Endothelial cell of umbilical vein (primary cell): ENCODE results near the gene PAN3. TPM values are rescaled to one million over a fixed set of nuclear protein-coding genes. Genes with fewer than 3 reads are reported as not detected.
A peak's percentile ranks its signal among the peaks of the same experiment; 100 is the strongest.

Experiments
- BruUV-seq: library from RNA; stranded (reverse); fragments of 400-500 nt; replicated peaks from 2 replicates; lab custom pipeline; 2021; lab: Mats Ljungman, UMichigan
- CTCF ChIA-PET: fragments of 300-600, 350-600 bp; sonication (Branson Sonifier 250); formaldehyde crosslinking; loops from one replicate; lab custom pipeline; 2021; ENCODE audit warnings: antibody characterized with exemption, inconsistent platforms; lab: Charles Lee
- POLR2A ChIA-PET: fragments of 300-600, 350-600 bp; sonication (Branson Sonifier 250); formaldehyde crosslinking; loops from one replicate; lab custom pipeline; 2021; ENCODE audit warnings: antibody characterized with exemption, inconsistent platforms; lab: Charles Lee
- DNase-seq: peaks from one replicate; pipeline ENCODE4 v3.0.0-alpha.2; 2011; ENCODE audit warnings: low read depth, low spot score
- FAIRE-seq: peaks from 2 replicates; lab custom pipeline; 2011; peaks lifted over from hg19 to GRCh38; lab: Jason Lieb, UNC
- H2AFZ ChIP-seq: 2 replicates; pipeline ENCODE4 v1.6.0; 2012; ENCODE audit warnings: low read depth, low read length, control low read depth, inconsistent platforms
- H3K27ac ChIP-seq: 2 replicates; pipeline ENCODE4 v1.5.1; 2011; ENCODE audit warnings: low read depth, mild to moderate bottlenecking, control low read depth, low read length, moderate library complexity; ENCODE audit not compliant: insufficient read depth
- H3K27me3 ChIP-seq, 2 experiments: 2 replicates each; pipeline versions ENCODE4 v1.6.0 to v1.6.1; 2011; ENCODE audit warnings: low read length in 2 of 2, mixed read lengths in 1 of 2; ENCODE audit not compliant: control insufficient read depth in 2 of 2, insufficient read depth in 2 of 2
- H3K36me3 ChIP-seq, 2 experiments: 2 replicates in 1 of 2; 3 replicates in 1 of 2; pipeline ENCODE4 v1.5.1; 2011; ENCODE audit warnings: low read length in 2 of 2, mild to moderate bottlenecking in 1 of 2, moderate library complexity in 1 of 2; ENCODE audit not compliant: control insufficient read depth in 2 of 2, insufficient read depth in 2 of 2; ENCODE audit errors: extremely low read depth in 1 of 2
- H3K4me1 ChIP-seq: 3 replicates; pipeline ENCODE4 v1.5.1; 2011; ENCODE audit warnings: mild to moderate bottlenecking, low read length; ENCODE audit not compliant: control insufficient read depth, insufficient read depth; ENCODE audit errors: extremely low read depth
- H3K4me2 ChIP-seq: 2 replicates; pipeline ENCODE4 v1.6.1; 2011; ENCODE audit warnings: low read length, control low read depth, mixed read lengths; ENCODE audit not compliant: insufficient read depth
- H3K4me3 ChIP-seq, 3 experiments: fragments of 200-600 bp in 1 of 3; sonication (generic), shearing (Covaris generic) in 1 of 3; replicated peaks in 1 of 3; 2 replicates each; pipeline ENCODE4 v1.5.1; 2011 to 2016; ENCODE audit warnings: control low read depth in 3 of 3, low read length in 3 of 3, mild to moderate bottlenecking in 2 of 3, inconsistent platforms in 1 of 3, low read depth in 1 of 3, moderate library complexity in 1 of 3; ENCODE audit not compliant: insufficient read depth in 1 of 3
- H3K79me2 ChIP-seq: 2 replicates; pipeline ENCODE4 v1.6.0; 2012; ENCODE audit warnings: low read length, inconsistent platforms; ENCODE audit not compliant: control insufficient read depth, insufficient read depth
- H3K9ac ChIP-seq: replicated peaks from 2 replicates; pipeline ENCODE3; 2011; ENCODE audit warnings: low read length, control low read depth; ENCODE audit not compliant: insufficient read depth; ENCODE audit errors: extremely low read depth
- H3K9me1 ChIP-seq: replicated peaks from 3 replicates; pipeline ENCODE4 v1.6.0; 2011; ENCODE audit warnings: mild to moderate bottlenecking, low read length; ENCODE audit not compliant: control insufficient read depth, insufficient read depth; ENCODE audit errors: extremely low read depth
- H3K9me3 ChIP-seq: replicated peaks from 2 replicates; pipeline ENCODE4 v1.5.1; 2012; ENCODE audit warnings: low read length, inconsistent platforms; ENCODE audit not compliant: control insufficient read depth, insufficient read depth
- H4K20me1 ChIP-seq: replicated peaks from 2 replicates; pipeline ENCODE3; 2011; ENCODE audit warnings: mild to moderate bottlenecking, low read length; ENCODE audit not compliant: control insufficient read depth, insufficient read depth; ENCODE audit errors: extremely low read depth
- CTCF ChIP-seq, 2 donors: IDR thresholded peaks; 1 replicate in 1 of 2; 2 replicates in 1 of 2; pipeline ENCODE4 v1.5.1; 2011; ENCODE audit warnings: low read length in 2 of 2, mild to moderate bottlenecking in 2 of 2, moderate library complexity in 2 of 2, control low read depth in 1 of 2, inconsistent platforms in 1 of 2, low read depth in 1 of 2; ENCODE audit not compliant: insufficient read depth in 1 of 2; ENCODE audit errors: extremely low read depth in 1 of 2
- EZH2 ChIP-seq: IDR thresholded peaks from 2 replicates; pipeline ENCODE4 v1.6.1; 2012; ENCODE audit warnings: borderline replicate concordance, low read depth, mild to moderate bottlenecking, moderate library complexity, low read length, inconsistent platforms; ENCODE audit not compliant: severe bottlenecking
- FOS ChIP-seq: IDR thresholded peaks from 2 replicates; pipeline ENCODE4 v1.6.1; 2011; ENCODE audit warnings: mild to moderate bottlenecking, low read length, moderate library complexity, borderline replicate concordance; ENCODE audit not compliant: insufficient read depth
- GATA2 ChIP-seq: IDR thresholded peaks from 2 replicates; pipeline ENCODE4 v1.7.0; 2011; ENCODE audit warnings: low read depth, mild to moderate bottlenecking, moderate library complexity, mixed read lengths, low read length; ENCODE audit not compliant: insufficient read length, insufficient read depth
- JUN ChIP-seq: IDR thresholded peaks from 2 replicates; pipeline ENCODE4 v1.6.1; 2011; ENCODE audit warnings: borderline replicate concordance, low read depth; ENCODE audit not compliant: insufficient read length, insufficient read depth
- MAX ChIP-seq: IDR thresholded peaks from 2 replicates; pipeline ENCODE4 v1.6.1; 2011; ENCODE audit not compliant: insufficient read depth, insufficient read length
- MYC ChIP-seq: IDR thresholded peaks from one replicate; pipeline ENCODE4 v1.6.1; 2011; ENCODE audit warnings: mild to moderate bottlenecking, low read depth, low read length
- POLR2A ChIP-seq: IDR thresholded peaks from 2 replicates; pipeline ENCODE4 v1.6.1; 2012; ENCODE audit warnings: low read depth, mild to moderate bottlenecking, control low read depth, low read length
- POLR2AphosphoS5 ChIP-seq: IDR thresholded peaks from 2 replicates; pipeline ENCODE4 v1.6.1; 2012; ENCODE audit warnings: low read depth, mild to moderate bottlenecking, control low read depth, low read length, moderate library complexity; ENCODE audit not compliant: insufficient read depth
- dilution Hi-C: fragments of 300-500 bp; cut with MboI; formaldehyde crosslinking; loops from one replicate; pipeline ENCODE4 v1.15.0; 2019; ENCODE audit warnings: low sequenced_read_pairs; ENCODE audit not compliant: extremely low pct_ligation_motif_present
- intact Hi-C: fragments of 100-400 bp; cut with micrococcal nuclease; formaldehyde crosslinking; loops from one replicate; pipeline ENCODE4 v1.10.0; 2022
- polyA plus RNA-seq, 4 experiments: library from polyadenylated mRNA; depleted of rRNA in 3 of 4; stranded (reverse) in 3 of 4; unstranded in 1 of 4; fragments of >200 nt; gene quantifications; 2 replicates each; pipeline versions ENCODE4 v1.2.1 to v1.2.3, GENCODE V29; 2011 to 2012; ENCODE audit warnings: missing spikeins in 1 of 4
- total RNA-seq: library from RNA; stranded (reverse); gene quantifications from 2 replicates; pipeline ENCODE4 v1.2.3, GENCODE V29; 2021

PAN3 gene
- total and polyA plus RNA-seq, 2 donors (not counting 3 experiments of a cell fraction or from before 2014, with no cell fraction given), result 8.5 to 31.9 TPM

GRCh38 chr13:28325022-28325421 is 186.7 kb downstream of the PAN3 start:
- H3K9ac ChIP-seq, result no peak overlapping the region
- dilution Hi-C loops (no loop called here), intact Hi-C loops (loop anchor here (2.0 kb wide), 2 partner anchors 54 to 166 kb away; no protein-coding TSS in a partner anchor)
- no peak overlapping the region for H2AFZ ChIP-seq
- no peaks in the 10 kb centered on the region for H3K79me2 ChIP-seq
- ChIA-PET POLR2A (interaction anchor here (1.5 kb wide), 1 partner anchor 11 kb away, joined by 11 read pairs; no protein-coding TSS in a partner anchor), CTCF (interaction anchor here (1.1 to 3.3 kb wide), 20 partner anchors 13 to 333 kb away, joined by 3 to 28 read pairs (median 6); partner anchors contain the start of gene POMP)
- peak overlapping the region; percentile 86 for H3K27ac ChIP-seq
- peaks cover 69% of the 10 kb centered on the region for H3K4me1 ChIP-seq
- H3K27me3 ChIP-seq, result no peaks in the 10 kb centered on the region
- no peaks in the 10 kb centered on the region for H3K9me1 ChIP-seq
- FAIRE-seq (no peak), DNase-seq (no peak)
- TF ChIP-seq GATA2 (no peak), CTCF (IDR thresholded peaks at IDR 0.05; ENCODE audit: extremely low read depth in 1 of 2, insufficient read depth in 1 of 2, low read depth in 1 of 2, low read length in 2 of 2) (no peak), EZH2 (no peak), MYC (no peak), POLR2AphosphoS5 (no peak), MAX (no peak), FOS (no peak), POLR2A (no peak), JUN (no peak)
- peaks cover 2 to 4% of the 10 kb centered on the region in 2 experiments for H3K36me3 ChIP-seq
- H3K4me3 ChIP-seq, result no peak overlapping the region
- H4K20me1 ChIP-seq, result no peaks in the 10 kb centered on the region
- H3K9me3 ChIP-seq, result no peaks in the 10 kb centered on the region
- no peak overlapping the region for H3K4me2 ChIP-seq
- no TSS peak for BruUV-seq
